Keratinocyte (primary cell): Measurements from ENCODE around the gene KLK7.

ENCODE experiments used
- CTCF ChIP-seq, 3 experiments: IDR thresholded peaks in 1 of 3; conservative IDR thresholded peaks in 1 of 3; optimal IDR thresholded peaks in 1 of 3; 2 replicates in 2 of 3; 3 replicates in 1 of 3; pipeline versions ENCODE3 to v1.5.1; 2011; ENCODE audit warnings: low read length in 3 of 3, mild to moderate bottlenecking in 3 of 3, moderate library complexity in 2 of 3, control low read depth in 1 of 3, inconsistent platforms in 1 of 3; ENCODE audit not compliant: insufficient read depth in 2 of 3; ENCODE audit errors: extremely low read depth in 1 of 3
- EZH2 ChIP-seq: IDR thresholded peaks from one replicate; pipeline ENCODE4 v1.6.1; 2012; ENCODE audit warnings: inconsistent platforms, mild to moderate bottlenecking, low read length, moderate library complexity

- no peak for TF ChIP-seq CTCF (optimal IDR thresholded peaks at IDR 0.05 in 1 of 3, IDR thresholded peaks at IDR 0.05 in 1 of 3, conservative IDR thresholded peaks at IDR 0.05 in 1 of 3; ENCODE audit: extremely low read depth in 1 of 3, insufficient read depth in 2 of 3, low read length in 3 of 3)
- TF ChIP-seq EZH2, result no peak
Observed at GRCh38 chr19:50974702-50975556, 8.8 kb downstream of the KLK7 start.
